H1 (cell line): ENCODE data around the gene SYDE2. TPM values are rescaled to one million over a fixed set of nuclear protein-coding genes. Genes with fewer than 3 reads are reported as not detected.

Source experiments
- BRCA1 ChIP-seq: IDR thresholded peaks from 2 replicates; pipeline ENCODE4 v1.6.1; 2012; ENCODE audit warnings: low read depth, low read length, improper control_type of control experiment
- TAF7 ChIP-seq: optimal IDR thresholded peaks from 2 replicates; pipeline ENCODE3; 2011; ENCODE audit warnings: low read depth, mild to moderate bottlenecking, inconsistent platforms, low read length, moderate library complexity, borderline replicate concordance
- polyA plus RNA-seq, 7 experiments: library from polyadenylated mRNA; depleted of rRNA in 3 of 7; stranded (reverse) in 5 of 7; unstranded in 2 of 7; fragments of >200 nt in 5 of 7; fragments of 200-250 nt in 2 of 7; gene quantifications; 1 replicate in 5 of 7; 2 replicates in 1 of 7; 4 replicates in 1 of 7; pipeline versions ENCODE4 v1.2.1 to v1.2.3, GENCODE V29; 2011 to 2013; ENCODE audit warnings: missing spikeins in 2 of 7, mixed read lengths in 2 of 7
- total RNA-seq: library from RNA; stranded (reverse); fragmentation: NEBNext Ultra II Directional; extraction: Animal tissue kit (Norgen Biotek cat#: 25700); gene quantifications from 2 replicates; pipeline ENCODE4 v1.2.1, GENCODE V29; 2021
- TF ChIP-seq, protein P1 (sequence below): fragments of 300-600 bp; sonication (generic); IDR thresholded peaks from 2 replicates; pipeline ENCODE4 v1.7.1; 2012; ENCODE audit warnings: low read length, moderate library complexity, mild to moderate bottlenecking, inconsistent platforms; ENCODE audit not compliant: insufficient replicate concordance

The SYDE2 gene
- total and polyA plus RNA-seq, 2 of the 8 experiments (the other 6 are each of a cell fraction or from before 2014, with no cell fraction given), result 1.6 to 14.6 TPM

DNA sequence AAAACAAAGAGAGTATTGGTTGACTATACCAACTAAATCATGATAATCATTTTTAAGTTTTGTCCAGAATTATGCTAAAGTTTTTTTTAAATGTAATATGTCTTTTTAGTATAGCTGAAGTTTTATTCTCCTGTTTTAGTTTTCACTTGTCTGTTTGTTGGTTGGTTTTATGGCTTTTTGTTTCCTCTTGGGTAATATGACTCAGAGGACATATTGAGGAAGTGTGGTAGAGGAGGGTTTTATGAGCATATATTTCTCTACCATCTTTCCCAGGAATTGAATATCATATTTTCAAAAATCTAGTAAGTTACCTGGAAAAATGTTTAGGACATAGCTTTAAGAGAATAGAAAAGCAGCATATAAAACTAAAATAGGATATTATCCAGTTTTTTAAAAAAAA is 84.0 kb downstream of the SYDE2 start (continued):
- TF ChIP-seq, protein P1, sequence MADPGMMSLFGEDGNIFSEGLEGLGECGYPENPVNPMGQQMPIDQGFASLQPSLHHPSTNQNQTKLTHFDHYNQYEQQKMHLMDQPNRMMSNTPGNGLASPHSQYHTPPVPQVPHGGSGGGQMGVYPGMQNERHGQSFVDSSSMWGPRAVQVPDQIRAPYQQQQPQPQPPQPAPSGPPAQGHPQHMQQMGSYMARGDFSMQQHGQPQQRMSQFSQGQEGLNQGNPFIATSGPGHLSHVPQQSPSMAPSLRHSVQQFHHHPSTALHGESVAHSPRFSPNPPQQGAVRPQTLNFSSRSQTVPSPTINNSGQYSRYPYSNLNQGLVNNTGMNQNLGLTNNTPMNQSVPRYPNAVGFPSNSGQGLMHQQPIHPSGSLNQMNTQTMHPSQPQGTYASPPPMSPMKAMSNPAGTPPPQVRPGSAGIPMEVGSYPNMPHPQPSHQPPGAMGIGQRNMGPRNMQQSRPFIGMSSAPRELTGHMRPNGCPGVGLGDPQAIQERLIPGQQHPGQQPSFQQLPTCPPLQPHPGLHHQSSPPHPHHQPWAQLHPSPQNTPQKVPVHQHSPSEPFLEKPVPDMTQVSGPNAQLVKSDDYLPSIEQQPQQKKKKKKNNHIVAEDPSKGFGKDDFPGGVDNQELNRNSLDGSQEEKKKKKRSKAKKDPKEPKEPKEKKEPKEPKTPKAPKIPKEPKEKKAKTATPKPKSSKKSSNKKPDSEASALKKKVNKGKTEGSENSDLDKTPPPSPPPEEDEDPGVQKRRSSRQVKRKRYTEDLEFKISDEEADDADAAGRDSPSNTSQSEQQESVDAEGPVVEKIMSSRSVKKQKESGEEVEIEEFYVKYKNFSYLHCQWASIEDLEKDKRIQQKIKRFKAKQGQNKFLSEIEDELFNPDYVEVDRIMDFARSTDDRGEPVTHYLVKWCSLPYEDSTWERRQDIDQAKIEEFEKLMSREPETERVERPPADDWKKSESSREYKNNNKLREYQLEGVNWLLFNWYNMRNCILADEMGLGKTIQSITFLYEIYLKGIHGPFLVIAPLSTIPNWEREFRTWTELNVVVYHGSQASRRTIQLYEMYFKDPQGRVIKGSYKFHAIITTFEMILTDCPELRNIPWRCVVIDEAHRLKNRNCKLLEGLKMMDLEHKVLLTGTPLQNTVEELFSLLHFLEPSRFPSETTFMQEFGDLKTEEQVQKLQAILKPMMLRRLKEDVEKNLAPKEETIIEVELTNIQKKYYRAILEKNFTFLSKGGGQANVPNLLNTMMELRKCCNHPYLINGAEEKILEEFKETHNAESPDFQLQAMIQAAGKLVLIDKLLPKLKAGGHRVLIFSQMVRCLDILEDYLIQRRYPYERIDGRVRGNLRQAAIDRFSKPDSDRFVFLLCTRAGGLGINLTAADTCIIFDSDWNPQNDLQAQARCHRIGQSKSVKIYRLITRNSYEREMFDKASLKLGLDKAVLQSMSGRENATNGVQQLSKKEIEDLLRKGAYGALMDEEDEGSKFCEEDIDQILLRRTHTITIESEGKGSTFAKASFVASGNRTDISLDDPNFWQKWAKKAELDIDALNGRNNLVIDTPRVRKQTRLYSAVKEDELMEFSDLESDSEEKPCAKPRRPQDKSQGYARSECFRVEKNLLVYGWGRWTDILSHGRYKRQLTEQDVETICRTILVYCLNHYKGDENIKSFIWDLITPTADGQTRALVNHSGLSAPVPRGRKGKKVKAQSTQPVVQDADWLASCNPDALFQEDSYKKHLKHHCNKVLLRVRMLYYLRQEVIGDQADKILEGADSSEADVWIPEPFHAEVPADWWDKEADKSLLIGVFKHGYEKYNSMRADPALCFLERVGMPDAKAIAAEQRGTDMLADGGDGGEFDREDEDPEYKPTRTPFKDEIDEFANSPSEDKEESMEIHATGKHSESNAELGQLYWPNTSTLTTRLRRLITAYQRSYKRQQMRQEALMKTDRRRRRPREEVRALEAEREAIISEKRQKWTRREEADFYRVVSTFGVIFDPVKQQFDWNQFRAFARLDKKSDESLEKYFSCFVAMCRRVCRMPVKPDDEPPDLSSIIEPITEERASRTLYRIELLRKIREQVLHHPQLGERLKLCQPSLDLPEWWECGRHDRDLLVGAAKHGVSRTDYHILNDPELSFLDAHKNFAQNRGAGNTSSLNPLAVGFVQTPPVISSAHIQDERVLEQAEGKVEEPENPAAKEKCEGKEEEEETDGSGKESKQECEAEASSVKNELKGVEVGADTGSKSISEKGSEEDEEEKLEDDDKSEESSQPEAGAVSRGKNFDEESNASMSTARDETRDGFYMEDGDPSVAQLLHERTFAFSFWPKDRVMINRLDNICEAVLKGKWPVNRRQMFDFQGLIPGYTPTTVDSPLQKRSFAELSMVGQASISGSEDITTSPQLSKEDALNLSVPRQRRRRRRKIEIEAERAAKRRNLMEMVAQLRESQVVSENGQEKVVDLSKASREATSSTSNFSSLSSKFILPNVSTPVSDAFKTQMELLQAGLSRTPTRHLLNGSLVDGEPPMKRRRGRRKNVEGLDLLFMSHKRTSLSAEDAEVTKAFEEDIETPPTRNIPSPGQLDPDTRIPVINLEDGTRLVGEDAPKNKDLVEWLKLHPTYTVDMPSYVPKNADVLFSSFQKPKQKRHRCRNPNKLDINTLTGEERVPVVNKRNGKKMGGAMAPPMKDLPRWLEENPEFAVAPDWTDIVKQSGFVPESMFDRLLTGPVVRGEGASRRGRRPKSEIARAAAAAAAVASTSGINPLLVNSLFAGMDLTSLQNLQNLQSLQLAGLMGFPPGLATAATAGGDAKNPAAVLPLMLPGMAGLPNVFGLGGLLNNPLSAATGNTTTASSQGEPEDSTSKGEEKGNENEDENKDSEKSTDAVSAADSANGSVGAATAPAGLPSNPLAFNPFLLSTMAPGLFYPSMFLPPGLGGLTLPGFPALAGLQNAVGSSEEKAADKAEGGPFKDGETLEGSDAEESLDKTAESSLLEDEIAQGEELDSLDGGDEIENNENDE, result no peak
- no peak for TF ChIP-seq BRCA1
- no peak for TF ChIP-seq TAF7
